ENCODE measurements around the gene EIF6. TPM values are rescaled to one million over a fixed set of nuclear protein-coding genes. Genes with fewer than 3 reads are reported as not detected.

Gene EIF6
- total RNA-seq, 1 donor from 2014 or later = 226 TPM

- TF ChIP-seq CTCF (IDR thresholded peaks at IDR 0.05; ENCODE audit: insufficient read depth, low read length, severe bottlenecking) = no peak
- H3K36me3 ChIP-seq (ENCODE audit: control insufficient read depth, insufficient read depth, low read length) = peaks cover 5% of the 10 kb centered on the region
- no peaks in the 10 kb centered on the region for H3K27me3 ChIP-seq (ENCODE audit: control insufficient read depth, insufficient read depth, low read length)
- peak; percentile 77 for DNase-seq (ENCODE audit: low read depth)
- no peak overlapping the region for H3K4me3 ChIP-seq (ENCODE audit: low read depth, low read length)
- FAIRE-seq = peak; percentile 7
Measured at GRCh38 chr20:35285806-35286076, 1.2 kb upstream of the EIF6 start.

GRCh38 chr20:35284992-35285805 is 627 bp upstream of the EIF6 start:
- no peaks in the 10 kb centered on the region for H3K27me3 ChIP-seq (ENCODE audit: control insufficient read depth, insufficient read depth, low read length)
- no peak for TF ChIP-seq CTCF (IDR thresholded peaks at IDR 0.05; ENCODE audit: insufficient read depth, low read length, severe bottlenecking)
- FAIRE-seq (no peak), DNase-seq (ENCODE audit: low read depth) (no peak)
- peaks cover 10% of the 10 kb centered on the region for H3K36me3 ChIP-seq (ENCODE audit: control insufficient read depth, insufficient read depth, low read length)
- H3K4me3 ChIP-seq (ENCODE audit: low read depth, low read length) = peak overlapping the region; percentile 90

- no peak for TF ChIP-seq CTCF (IDR thresholded peaks at IDR 0.05; ENCODE audit: insufficient read depth, low read length, severe bottlenecking)
- Histone ChIP-seq H3K36me3 (ENCODE audit: control insufficient read depth, insufficient read depth, low read length) (peaks cover 25% of the 10 kb centered on the region), H3K4me3 (ENCODE audit: low read depth, low read length) (peak overlapping the region; percentile 90), H3K27me3 (ENCODE audit: control insufficient read depth, insufficient read depth, low read length) (no peaks in the 10 kb centered on the region)
- DNase-seq (ENCODE audit: low read depth) (peak; percentile 75), FAIRE-seq (no peak)
Measured at GRCh38 chr20:35283441-35284266, 918 bp downstream of the EIF6 start.

- Histone ChIP-seq H3K27me3 (ENCODE audit: control insufficient read depth, insufficient read depth, low read length) (no peaks in the 10 kb centered on the region), H3K4me3 (ENCODE audit: low read depth, low read length) (no peak overlapping the region), H3K36me3 (ENCODE audit: control insufficient read depth, insufficient read depth, low read length) (peaks cover 27% of the 10 kb centered on the region)
- no peak for FAIRE-seq
- TF ChIP-seq CTCF (IDR thresholded peaks at IDR 0.05; ENCODE audit: insufficient read depth, low read length, severe bottlenecking) = no peak
- DNase-seq (ENCODE audit: low read depth) = no peak
Measured at GRCh38 chr20:35281506-35282101, 3.0 kb downstream of the EIF6 start.

- no peak overlapping the region for H3K4me3 ChIP-seq (ENCODE audit: low read depth, low read length)
- FAIRE-seq (no peak), DNase-seq (ENCODE audit: low read depth) (no peak)
- peaks cover 31% of the 10 kb centered on the region for H3K36me3 ChIP-seq (ENCODE audit: control insufficient read depth, insufficient read depth, low read length)
- no peak for TF ChIP-seq CTCF (IDR thresholded peaks at IDR 0.05; ENCODE audit: insufficient read depth, low read length, severe bottlenecking)
- no peaks in the 10 kb centered on the region for H3K27me3 ChIP-seq (ENCODE audit: control insufficient read depth, insufficient read depth, low read length)
Measured at GRCh38 chr20:35280523-35280922, 4.0 kb downstream of the EIF6 start.

Data from bronchial epithelial cell (primary cell).